HL-60 (cell line): Measurements from ENCODE around the gene RBM4.
"Not testable (repeated sequence)": the region's sequence is repeated elsewhere in the genome, so short reads cannot be mapped to it uniquely, and the experiment has no call there.

Experiments
- CTCF ChIP-seq: IDR thresholded peaks from one replicate; pipeline ENCODE4 v1.5.1; 2011; ENCODE audit warnings: low read length, control low read depth, inconsistent platforms; ENCODE audit not compliant: insufficient read depth
- POLR2AphosphoS5 ChIP-seq: IDR thresholded peaks from 2 replicates; pipeline ENCODE4 v1.6.1; 2012; ENCODE audit warnings: low read depth
- REST ChIP-seq: IDR thresholded peaks from 2 replicates; pipeline ENCODE4 v1.6.1; 2012; ENCODE audit warnings: low read depth; ENCODE audit not compliant: insufficient replicate concordance

- not testable (repeated sequence) for TF ChIP-seq CTCF, POLR2AphosphoS5, REST
These were observed 49.2 kb upstream of the RBM4 start for GRCh38 chr11:66589315-66589714.
